Effector memory CD4-positive, alpha-beta T cell (primary cell): ENCODE data around the gene COL4A4.
A peak's percentile ranks its signal among the peaks of the same experiment; 100 is the strongest.

Experiments used
- DNase-seq, 3 donors: peaks; one replicate each; pipeline ENCODE4 v3.0.0-alpha.2; 2020
- H3K27ac ChIP-seq: 2 replicates; pipeline ENCODE4 v1.7.0; 2013; ENCODE audit warnings: mild to moderate bottlenecking, low read length, moderate library complexity; ENCODE audit not compliant: insufficient read depth, poor library complexity, severe bottlenecking
- H3K27me3 ChIP-seq: replicated peaks from 2 replicates; pipeline ENCODE4 v1.7.0; 2013; ENCODE audit warnings: mild to moderate bottlenecking, low read length; ENCODE audit not compliant: insufficient read depth, control insufficient read depth, poor library complexity, severe bottlenecking
- H3K36me3 ChIP-seq: 2 replicates; pipeline ENCODE4 v1.7.0; 2013; ENCODE audit warnings: mild to moderate bottlenecking, low read length, moderate library complexity; ENCODE audit not compliant: control insufficient read depth, insufficient read depth
- H3K4me1 ChIP-seq: 2 replicates; pipeline ENCODE4 v1.7.0; 2013; ENCODE audit warnings: low read length, mild to moderate bottlenecking; ENCODE audit not compliant: control insufficient read depth, insufficient read depth, poor library complexity, severe bottlenecking
- H3K4me3 ChIP-seq: 2 replicates; pipeline ENCODE4 v1.7.0; 2013; ENCODE audit warnings: low read length, low read depth, mild to moderate bottlenecking; ENCODE audit not compliant: insufficient read depth, poor library complexity, severe bottlenecking
- H3K9me3 ChIP-seq: 2 replicates; pipeline ENCODE4 v1.7.0; 2013; ENCODE audit warnings: mild to moderate bottlenecking, low read length, moderate library complexity; ENCODE audit not compliant: control insufficient read depth

The COL4A4 gene

GRCh38 chr2:227164763-227165291 is 822 bp upstream of the COL4A4 start:
- Histone ChIP-seq H3K4me3 (peak overlapping the region; percentile 41), H3K27me3 (peaks cover 17% of the 10 kb centered on the region), H3K27ac (no peak overlapping the region), H3K36me3 (no peaks in the 10 kb centered on the region), H3K9me3 (no peaks in the 10 kb centered on the region), H3K4me1 (peaks cover 15% of the 10 kb centered on the region)
- no peak for DNase-seq

DNA sequence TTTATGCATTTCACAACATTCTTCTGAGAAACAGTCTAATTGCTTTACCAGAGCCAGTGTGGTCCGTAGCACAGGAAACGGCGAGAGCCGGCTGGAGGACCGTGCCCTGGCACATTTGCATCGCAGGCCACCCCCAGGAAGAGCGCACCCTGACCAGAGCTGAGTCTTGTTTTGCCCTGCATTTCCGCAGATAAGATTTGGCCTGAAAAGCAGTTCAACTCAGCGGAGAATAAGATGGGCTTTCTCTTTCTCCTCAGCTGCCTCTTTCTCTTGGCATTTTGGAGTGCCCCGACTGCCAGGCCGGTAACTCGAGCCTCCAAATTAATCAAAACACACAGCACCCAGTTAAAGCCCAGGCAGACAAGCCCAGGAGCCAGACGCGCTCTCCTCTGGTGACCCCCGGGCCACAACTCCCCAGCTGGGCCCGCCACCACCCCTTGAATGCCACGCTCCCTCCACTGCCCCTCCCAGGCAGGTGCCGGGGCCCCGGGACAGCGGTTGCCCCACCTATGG is 464 bp downstream of the COL4A4 start:
- DNase-seq, result no peak
- Histone ChIP-seq H3K27ac (no peak overlapping the region), H3K36me3 (no peaks in the 10 kb centered on the region), H3K4me1 (peaks cover 15% of the 10 kb centered on the region), H3K4me3 (peak overlapping the region; percentile 41), H3K9me3 (no peaks in the 10 kb centered on the region), H3K27me3 (peaks cover 17% of the 10 kb centered on the region)

- H3K27me3 ChIP-seq, result peaks cover 17% of the 10 kb centered on the region
- no peak overlapping the region for H3K4me3 ChIP-seq
- H3K27ac ChIP-seq, result no peak overlapping the region
- peaks cover 15% of the 10 kb centered on the region for H3K4me1 ChIP-seq
- no peaks in the 10 kb centered on the region for H3K9me3 ChIP-seq
- no peaks in the 10 kb centered on the region for H3K36me3 ChIP-seq
- DNase-seq, result no peak
Observed at GRCh38 chr2:227161947-227162346, 2.1 kb downstream of the COL4A4 start.

GRCh38 chr2:227160164-227160563 is 3.8 kb downstream of the COL4A4 start:
- H3K36me3 ChIP-seq, result no peaks in the 10 kb centered on the region
- H3K27ac ChIP-seq, result no peak overlapping the region
- H3K27me3 ChIP-seq, result peaks cover 17% of the 10 kb centered on the region
- no peak for DNase-seq
- H3K9me3 ChIP-seq, result no peaks in the 10 kb centered on the region
- peaks cover 15% of the 10 kb centered on the region for H3K4me1 ChIP-seq
- H3K4me3 ChIP-seq, result no peak overlapping the region

- no peaks in the 10 kb centered on the region for H3K4me1 ChIP-seq
- H3K9me3 ChIP-seq, result no peaks in the 10 kb centered on the region
- H3K4me3 ChIP-seq, result no peak overlapping the region
- H3K36me3 ChIP-seq, result no peaks in the 10 kb centered on the region
- peaks cover 7% of the 10 kb centered on the region for H3K27me3 ChIP-seq
- DNase-seq, result no peak
- no peak overlapping the region for H3K27ac ChIP-seq
Observed at GRCh38 chr2:227154986-227155774, 8.8 kb downstream of the COL4A4 start.

DNA sequence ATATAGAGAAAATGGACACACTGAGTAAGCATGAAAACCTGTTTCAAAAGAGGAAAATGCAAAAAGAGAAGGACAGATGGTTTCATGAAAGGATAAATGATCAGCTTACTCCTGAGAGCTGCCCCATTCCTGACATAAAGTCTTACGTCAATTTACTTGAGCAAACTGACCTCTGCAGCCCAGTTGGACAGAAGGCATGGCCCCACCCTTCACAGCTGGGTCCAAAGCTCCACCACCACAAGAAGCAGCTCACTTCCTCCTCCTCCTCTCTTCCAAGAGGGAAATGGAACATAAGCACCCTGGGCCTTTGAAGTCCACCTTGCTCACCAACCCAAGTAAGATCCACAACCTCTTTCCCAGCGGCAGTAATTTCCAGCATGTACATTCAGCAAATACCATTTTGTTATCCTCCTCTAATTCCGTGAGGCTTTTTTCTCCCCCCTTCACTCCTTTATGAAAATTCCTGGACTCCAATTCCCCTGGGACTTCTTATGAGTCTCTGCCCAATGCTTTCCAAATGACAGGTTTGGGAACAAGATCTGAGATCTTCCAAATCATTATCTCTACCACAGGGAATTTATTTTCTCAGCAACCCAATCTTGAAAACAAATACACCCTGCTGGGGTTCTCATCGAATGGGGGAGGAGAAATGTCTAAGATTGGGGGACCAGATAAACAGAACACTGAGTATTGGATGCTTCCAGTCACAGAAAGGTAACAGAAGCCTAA is 10.1 kb downstream of the COL4A4 start:
- no peak for DNase-seq
- no peaks in the 10 kb centered on the region for H3K36me3 ChIP-seq
- no peaks in the 10 kb centered on the region for H3K9me3 ChIP-seq
- H3K4me3 ChIP-seq, result no peak overlapping the region
- H3K27ac ChIP-seq, result no peak overlapping the region
- no peaks in the 10 kb centered on the region for H3K4me1 ChIP-seq
- peaks cover 7% of the 10 kb centered on the region for H3K27me3 ChIP-seq

DNA sequence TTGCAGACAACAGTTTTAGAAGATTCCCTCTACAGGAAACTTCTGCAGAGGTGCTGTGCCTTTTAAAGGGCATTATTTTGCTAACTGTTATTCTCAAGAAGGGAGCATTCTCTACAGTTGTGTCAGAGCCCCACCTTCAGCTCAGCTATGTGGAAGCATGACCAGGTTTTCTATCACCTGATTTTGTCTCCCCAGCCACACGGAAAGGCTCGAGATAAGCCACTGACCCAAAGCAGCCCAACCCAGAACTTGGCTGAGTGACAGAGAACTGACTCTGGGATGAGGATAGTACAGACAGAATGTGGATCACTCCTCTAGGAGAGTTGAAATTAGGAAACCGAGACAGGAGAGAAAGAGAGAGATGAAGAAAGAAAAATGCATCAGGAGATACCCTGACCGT is 10.7 kb downstream of the COL4A4 start:
- DNase-seq, result no peak
- Histone ChIP-seq H3K4me1 (no peaks in the 10 kb centered on the region), H3K36me3 (no peaks in the 10 kb centered on the region)

DNA sequence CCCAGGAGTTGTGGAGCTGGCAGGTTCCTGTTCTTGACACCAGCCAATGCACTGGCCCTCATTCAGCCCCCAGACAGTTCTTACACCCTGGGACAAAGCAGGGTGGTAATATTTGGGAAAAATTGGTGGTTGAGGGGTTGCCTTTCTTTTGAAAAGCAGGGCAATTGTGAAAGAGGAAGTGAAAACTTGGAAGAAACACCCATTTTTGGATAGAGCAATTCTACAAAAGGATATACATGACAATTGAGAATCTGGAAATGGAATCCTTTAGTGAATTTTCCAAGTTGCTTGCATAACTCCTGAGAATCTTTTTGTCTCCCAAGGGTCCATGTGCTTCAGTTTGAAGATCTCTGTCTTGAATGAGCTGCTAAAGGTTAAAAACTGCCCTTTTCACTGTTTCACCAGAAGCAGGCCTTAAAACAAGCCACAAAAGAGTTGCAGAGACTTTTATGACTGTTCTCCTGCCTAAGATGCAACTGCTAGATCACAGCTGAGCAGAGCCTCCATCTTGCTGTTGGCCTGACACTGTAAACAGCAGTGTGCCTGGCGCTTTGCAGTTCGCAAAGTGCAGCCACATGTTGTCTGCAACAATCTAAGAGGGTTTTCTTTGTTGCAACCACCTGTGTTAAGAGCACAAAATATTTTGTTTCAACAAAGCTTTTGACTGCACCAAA is 11.8 kb downstream of the COL4A4 start:
- no peak for DNase-seq
- Histone ChIP-seq H3K4me3 (no peak overlapping the region), H3K4me1 (no peaks in the 10 kb centered on the region), H3K27me3 (peaks cover 7% of the 10 kb centered on the region), H3K36me3 (no peaks in the 10 kb centered on the region), H3K27ac (no peak overlapping the region), H3K9me3 (no peaks in the 10 kb centered on the region)

More for the DNA sequence above, 10.7 kb downstream of the COL4A4 start:
- H3K9me3 ChIP-seq, result no peaks in the 10 kb centered on the region
- no peak overlapping the region for H3K27ac ChIP-seq
- no peak overlapping the region for H3K4me3 ChIP-seq
- peaks cover 7% of the 10 kb centered on the region for H3K27me3 ChIP-seq

- Histone ChIP-seq H3K36me3 (no peaks in the 10 kb centered on the region), H3K27me3 (peaks cover 7% of the 10 kb centered on the region), H3K4me3 (no peak overlapping the region), H3K4me1 (no peaks in the 10 kb centered on the region), H3K9me3 (no peaks in the 10 kb centered on the region), H3K27ac (no peak overlapping the region)
- DNase-seq, result no peak
Observed at GRCh38 chr2:227150222-227150936, 13.6 kb downstream of the COL4A4 start.
